Measurements from ENCODE around the gene OR11A1.

Gene OR11A1

GRCh38 chr6:29479560-29479959 is 22.7 kb upstream of the OR11A1 start:
- no peaks in the 10 kb centered on the region for H3K27me3 Mint-ChIP-seq (ENCODE audit: low read depth)
- no peak overlapping the region for H3K27ac Mint-ChIP-seq
- H3K36me3 Mint-ChIP-seq (ENCODE audit: low read depth), result no peaks in the 10 kb centered on the region

GRCh38 chr6:29478740-29479139 is 21.9 kb upstream of the OR11A1 start:
- Mint-ChIP-seq H3K9me3 (peaks cover 7% of the 10 kb centered on the region), H3K36me3 (ENCODE audit: low read depth) (no peaks in the 10 kb centered on the region), H3K27ac (no peak overlapping the region), H3K4me3 (no peak overlapping the region), H3K4me1 (no peaks in the 10 kb centered on the region), H3K27me3 (ENCODE audit: low read depth) (no peaks in the 10 kb centered on the region)
- no peak for TF ChIP-seq CTCF (IDR thresholded peaks at IDR 0.05; ENCODE audit: unreplicated experiment in 3 of 3)

More at GRCh38 chr6:29479560-29479959, 22.7 kb upstream of the OR11A1 start:
- Mint-ChIP-seq H3K9me3 (peaks cover 7% of the 10 kb centered on the region), H3K4me1 (no peaks in the 10 kb centered on the region), H3K4me3 (no peak overlapping the region)
- no peak for TF ChIP-seq CTCF (IDR thresholded peaks at IDR 0.05; ENCODE audit: unreplicated experiment in 3 of 3)

- H3K27ac Mint-ChIP-seq, result no peak overlapping the region
- no peak overlapping the region for H3K4me3 Mint-ChIP-seq
- no peak for TF ChIP-seq CTCF (IDR thresholded peaks at IDR 0.05; ENCODE audit: unreplicated experiment in 3 of 3)
- H3K9me3 Mint-ChIP-seq, result peaks cover 7% of the 10 kb centered on the region
- H3K36me3 Mint-ChIP-seq (ENCODE audit: low read depth), result no peaks in the 10 kb centered on the region
- no peaks in the 10 kb centered on the region for H3K27me3 Mint-ChIP-seq (ENCODE audit: low read depth)
- H3K4me1 Mint-ChIP-seq, result no peaks in the 10 kb centered on the region
Observed at GRCh38 chr6:29477923-29478450, 21.1 kb upstream of the OR11A1 start.

- no peaks in the 10 kb centered on the region for H3K36me3 Mint-ChIP-seq (ENCODE audit: low read depth)
- H3K4me1 Mint-ChIP-seq, result no peaks in the 10 kb centered on the region
Observed at GRCh38 chr6:29474996-29475395, 18.1 kb upstream of the OR11A1 start.

GRCh38 chr6:29466241-29466640 is 9.4 kb upstream of the OR11A1 start:
- H3K9me3 Mint-ChIP-seq, result no peaks in the 10 kb centered on the region
- peaks cover 12% of the 10 kb centered on the region for H3K27me3 Mint-ChIP-seq (ENCODE audit: low read depth)
- no peak for TF ChIP-seq CTCF (IDR thresholded peaks at IDR 0.05; ENCODE audit: unreplicated experiment in 3 of 3)

More at GRCh38 chr6:29474996-29475395, 18.1 kb upstream of the OR11A1 start:
- H3K27ac Mint-ChIP-seq, result no peak overlapping the region
- peaks cover 3% of the 10 kb centered on the region for H3K9me3 Mint-ChIP-seq
- no peak overlapping the region for H3K4me3 Mint-ChIP-seq
- H3K27me3 Mint-ChIP-seq (ENCODE audit: low read depth), result peaks cover 3% of the 10 kb centered on the region
- TF ChIP-seq CTCF (IDR thresholded peaks at IDR 0.05; ENCODE audit: unreplicated experiment in 3 of 3), result no peak

GRCh38 chr6:29465801-29466200 is 8.9 kb upstream of the OR11A1 start:
- Mint-ChIP-seq H3K4me3 (no peak overlapping the region), H3K27ac (no peak overlapping the region), H3K4me1 (no peaks in the 10 kb centered on the region), H3K36me3 (ENCODE audit: low read depth) (no peaks in the 10 kb centered on the region), H3K27me3 (ENCODE audit: low read depth) (peaks cover 12% of the 10 kb centered on the region), H3K9me3 (no peaks in the 10 kb centered on the region)
- TF ChIP-seq CTCF (IDR thresholded peaks at IDR 0.05; ENCODE audit: unreplicated experiment in 3 of 3), result no peak

More at GRCh38 chr6:29466241-29466640, 9.4 kb upstream of the OR11A1 start:
- H3K4me1 Mint-ChIP-seq, result no peaks in the 10 kb centered on the region
- H3K4me3 Mint-ChIP-seq, result no peak overlapping the region
- H3K27ac Mint-ChIP-seq, result no peak overlapping the region
- no peaks in the 10 kb centered on the region for H3K36me3 Mint-ChIP-seq (ENCODE audit: low read depth)

All from nephron (organoid).